PFSK-1 (cell line): ENCODE results near the gene RAB11B.

Experiments used
- FOXP2 ChIP-seq: optimal IDR thresholded peaks from 2 replicates; pipeline ENCODE3; 2011; ENCODE audit warnings: borderline replicate concordance, control low read depth, inconsistent platforms; ENCODE audit not compliant: insufficient read depth; ENCODE audit errors: extremely low read length, extremely low read depth
- POLR2AphosphoS5 ChIP-seq: IDR thresholded peaks from 2 replicates; pipeline ENCODE4 v1.6.1; 2012; ENCODE audit warnings: low read depth, mild to moderate bottlenecking, control low read depth, low read length, moderate library complexity
- SIN3A ChIP-seq: IDR thresholded peaks from 2 replicates; pipeline ENCODE4 v1.6.1; 2012; ENCODE audit warnings: mild to moderate bottlenecking, low read length, moderate library complexity, borderline replicate concordance; ENCODE audit not compliant: insufficient read depth
- TAF1 ChIP-seq: IDR thresholded peaks from 2 replicates; pipeline ENCODE4 v1.6.1; 2012; ENCODE audit warnings: low read length, control low read depth, borderline replicate concordance; ENCODE audit not compliant: insufficient read depth
- TF ChIP-seq, protein P1 (sequence below), 2 experiments: IDR thresholded peaks; 2 replicates each; pipeline versions ENCODE4 v1.6.1 to v1.8.0; 2011 to 2012; ENCODE audit warnings: low read depth in 2 of 2, low read length in 2 of 2, control low read depth in 1 of 2, inconsistent platforms in 1 of 2, mild to moderate bottlenecking in 1 of 2, moderate library complexity in 1 of 2; ENCODE audit not compliant: insufficient read depth in 1 of 2

The RAB11B gene

DNA sequence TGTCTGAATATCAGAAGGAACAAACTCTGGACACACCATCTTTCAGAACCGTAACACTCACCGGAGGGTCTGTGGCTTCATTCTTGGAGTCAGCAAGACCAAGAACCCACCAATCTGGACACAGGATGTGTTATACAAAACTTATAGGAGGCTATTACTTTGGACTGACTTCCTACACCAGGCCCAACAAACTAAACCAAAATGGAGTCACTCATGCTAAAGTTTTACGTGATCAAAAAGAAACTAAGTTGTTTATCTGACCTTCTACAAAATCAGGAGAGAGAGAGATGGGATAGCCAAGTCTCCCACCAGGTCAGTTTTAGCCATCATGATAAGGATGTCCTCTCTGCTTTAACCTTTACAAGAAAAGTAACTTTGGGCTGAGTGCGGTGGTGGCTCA, 3.2 kb upstream of the RAB11B start:
- no peak for TF ChIP-seq SIN3A
- no peak for TF ChIP-seq TAF1
- no peak for TF ChIP-seq POLR2AphosphoS5
- TF ChIP-seq FOXP2, result no peak

DNA sequence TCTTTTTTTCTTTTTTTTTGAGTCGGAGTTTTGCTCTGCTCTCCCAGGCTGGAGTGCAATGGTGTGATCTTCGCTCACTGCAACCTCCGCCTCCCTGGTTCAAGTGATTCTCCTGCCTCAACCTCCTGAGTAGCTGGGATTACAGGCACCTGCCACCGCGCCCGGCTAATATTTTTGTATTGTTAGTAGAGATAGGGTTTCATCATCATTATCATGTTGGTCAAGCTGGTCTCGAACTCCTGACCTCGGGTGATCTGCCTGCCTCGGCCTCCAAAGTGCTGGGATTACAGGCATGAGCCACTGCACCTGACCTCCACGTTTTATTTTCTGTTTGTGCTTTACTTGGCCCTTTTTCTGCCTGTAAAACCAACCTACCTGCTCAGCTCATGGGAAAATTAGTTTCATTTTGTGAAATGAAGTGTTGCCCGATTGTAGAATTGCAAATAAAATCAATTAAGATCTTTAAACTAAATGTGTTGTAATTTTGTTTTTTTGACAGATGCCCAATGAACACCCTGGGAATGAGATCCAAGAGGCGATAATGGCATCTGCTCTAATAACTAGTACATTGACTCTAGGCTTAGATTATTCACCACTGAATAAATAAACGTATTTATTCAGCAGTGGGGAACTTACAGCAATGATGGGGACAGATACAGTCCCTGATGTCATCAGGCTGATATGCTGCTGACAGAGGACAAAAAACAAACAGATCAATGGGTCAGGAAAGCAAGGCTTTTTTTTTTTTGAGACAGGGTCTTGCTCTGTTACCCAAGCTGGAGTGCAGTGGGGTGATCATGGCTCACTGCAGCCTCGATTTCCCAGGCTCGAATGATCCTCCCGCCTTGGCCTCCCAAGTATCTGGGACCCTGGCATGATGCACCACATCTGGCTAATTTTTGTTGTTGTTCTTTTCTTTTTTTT, 2.2 kb upstream of the RAB11B start:
- TF ChIP-seq TAF1 (no peak), SIN3A (no peak), POLR2AphosphoS5 (no peak), FOXP2 (no peak)
- TF ChIP-seq, protein P1, sequence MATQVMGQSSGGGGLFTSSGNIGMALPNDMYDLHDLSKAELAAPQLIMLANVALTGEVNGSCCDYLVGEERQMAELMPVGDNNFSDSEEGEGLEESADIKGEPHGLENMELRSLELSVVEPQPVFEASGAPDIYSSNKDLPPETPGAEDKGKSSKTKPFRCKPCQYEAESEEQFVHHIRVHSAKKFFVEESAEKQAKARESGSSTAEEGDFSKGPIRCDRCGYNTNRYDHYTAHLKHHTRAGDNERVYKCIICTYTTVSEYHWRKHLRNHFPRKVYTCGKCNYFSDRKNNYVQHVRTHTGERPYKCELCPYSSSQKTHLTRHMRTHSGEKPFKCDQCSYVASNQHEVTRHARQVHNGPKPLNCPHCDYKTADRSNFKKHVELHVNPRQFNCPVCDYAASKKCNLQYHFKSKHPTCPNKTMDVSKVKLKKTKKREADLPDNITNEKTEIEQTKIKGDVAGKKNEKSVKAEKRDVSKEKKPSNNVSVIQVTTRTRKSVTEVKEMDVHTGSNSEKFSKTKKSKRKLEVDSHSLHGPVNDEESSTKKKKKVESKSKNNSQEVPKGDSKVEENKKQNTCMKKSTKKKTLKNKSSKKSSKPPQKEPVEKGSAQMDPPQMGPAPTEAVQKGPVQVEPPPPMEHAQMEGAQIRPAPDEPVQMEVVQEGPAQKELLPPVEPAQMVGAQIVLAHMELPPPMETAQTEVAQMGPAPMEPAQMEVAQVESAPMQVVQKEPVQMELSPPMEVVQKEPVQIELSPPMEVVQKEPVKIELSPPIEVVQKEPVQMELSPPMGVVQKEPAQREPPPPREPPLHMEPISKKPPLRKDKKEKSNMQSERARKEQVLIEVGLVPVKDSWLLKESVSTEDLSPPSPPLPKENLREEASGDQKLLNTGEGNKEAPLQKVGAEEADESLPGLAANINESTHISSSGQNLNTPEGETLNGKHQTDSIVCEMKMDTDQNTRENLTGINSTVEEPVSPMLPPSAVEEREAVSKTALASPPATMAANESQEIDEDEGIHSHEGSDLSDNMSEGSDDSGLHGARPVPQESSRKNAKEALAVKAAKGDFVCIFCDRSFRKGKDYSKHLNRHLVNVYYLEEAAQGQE (IDR thresholded peaks at IDR 0.05; ENCODE audit: insufficient read depth in 1 of 2, low read depth in 2 of 2, low read length in 2 of 2), result no peak

DNA sequence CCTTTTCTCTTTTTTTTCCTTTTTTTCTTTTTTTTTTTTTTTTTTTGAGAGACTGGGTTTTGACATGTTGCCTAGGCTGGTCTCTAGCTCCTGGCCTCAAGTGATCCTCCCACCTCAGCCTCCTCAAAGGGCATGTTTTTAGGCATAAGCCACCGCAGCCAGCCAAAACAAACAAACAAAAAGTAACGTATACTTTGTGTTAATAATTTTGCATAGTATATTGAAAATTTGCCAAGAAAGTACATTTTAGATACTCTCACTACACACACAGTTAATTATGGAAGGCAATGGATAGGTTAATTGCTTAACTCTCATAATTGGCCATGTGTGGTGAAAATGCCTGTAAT, 1.6 kb upstream of the RAB11B start:
- TF ChIP-seq POLR2AphosphoS5 (no peak), SIN3A (no peak), FOXP2 (no peak), TAF1 (no peak)
- TF ChIP-seq, protein P1 (IDR thresholded peaks at IDR 0.05; ENCODE audit: insufficient read depth in 1 of 2, low read depth in 2 of 2, low read length in 2 of 2), result no peak

DNA sequence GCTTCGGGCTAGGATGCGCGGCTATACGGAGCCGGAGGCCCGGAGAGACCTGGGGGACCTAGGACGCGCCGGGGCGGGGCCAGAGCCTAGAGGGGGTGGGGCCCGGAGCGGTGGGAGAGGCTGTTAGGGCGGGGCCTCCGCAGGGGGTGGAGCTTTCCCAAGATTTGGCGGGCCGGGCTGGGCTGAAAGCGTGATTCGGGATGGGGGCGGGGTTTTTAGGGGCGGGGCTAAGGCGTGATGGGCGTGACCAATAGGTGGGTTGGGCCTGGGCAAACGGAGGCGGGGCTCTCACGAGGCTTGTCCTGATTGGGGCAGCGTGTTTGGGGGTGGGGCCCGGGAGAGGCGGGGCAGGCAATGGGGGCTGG, 439 bp downstream of the RAB11B start:
- TF ChIP-seq SIN3A (no peak), POLR2AphosphoS5 (0 out of 2 replicates have a peak, but pooled peaks have one; percentile 15)

DNA sequence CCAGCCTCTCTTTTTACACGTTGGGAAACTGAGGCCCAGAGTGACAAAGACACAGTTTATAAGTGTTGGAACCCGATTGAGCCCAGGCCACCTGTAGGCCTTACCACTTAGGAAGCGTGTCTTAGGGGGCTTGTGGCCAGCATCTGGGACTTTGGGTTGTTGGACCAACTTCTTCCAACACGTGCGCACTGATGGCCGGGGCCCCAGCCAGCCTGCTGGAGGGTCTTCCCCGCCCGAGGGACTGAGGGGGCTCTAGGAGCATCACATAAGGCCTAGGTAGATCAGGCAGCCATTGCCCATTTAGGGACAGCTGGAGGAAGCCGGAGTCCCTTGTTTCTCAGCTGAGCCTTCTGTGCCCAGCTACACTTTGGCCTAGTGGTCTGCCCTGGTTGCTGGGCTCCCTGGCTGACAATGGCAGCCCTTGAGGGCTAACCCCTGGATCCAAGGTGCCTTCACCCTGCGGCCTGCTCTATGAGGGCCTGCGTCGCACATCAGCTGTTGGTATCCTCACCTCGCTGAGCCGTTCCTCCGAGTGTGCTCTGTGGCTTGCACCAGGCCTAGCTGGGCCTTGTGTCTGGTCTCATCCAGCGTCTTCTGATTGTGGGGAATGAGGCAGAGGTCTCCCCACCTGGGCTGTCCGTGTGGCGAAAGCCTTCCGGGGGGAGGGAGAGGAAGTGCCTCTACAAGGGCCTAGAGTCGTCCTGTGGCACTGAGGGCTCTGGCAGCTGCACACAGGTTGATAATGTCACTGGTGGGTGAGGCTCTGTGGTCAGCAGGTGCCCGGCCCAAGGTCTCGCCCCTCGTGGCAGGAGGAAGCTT, 1.2 kb downstream of the RAB11B start:
- TF ChIP-seq SIN3A (no peak), FOXP2 (no peak), POLR2AphosphoS5 (no peak), TAF1 (no peak)
- TF ChIP-seq, protein P1 (IDR thresholded peaks at IDR 0.05; ENCODE audit: insufficient read depth in 1 of 2, low read depth in 2 of 2, low read length in 2 of 2), result no peak

DNA sequence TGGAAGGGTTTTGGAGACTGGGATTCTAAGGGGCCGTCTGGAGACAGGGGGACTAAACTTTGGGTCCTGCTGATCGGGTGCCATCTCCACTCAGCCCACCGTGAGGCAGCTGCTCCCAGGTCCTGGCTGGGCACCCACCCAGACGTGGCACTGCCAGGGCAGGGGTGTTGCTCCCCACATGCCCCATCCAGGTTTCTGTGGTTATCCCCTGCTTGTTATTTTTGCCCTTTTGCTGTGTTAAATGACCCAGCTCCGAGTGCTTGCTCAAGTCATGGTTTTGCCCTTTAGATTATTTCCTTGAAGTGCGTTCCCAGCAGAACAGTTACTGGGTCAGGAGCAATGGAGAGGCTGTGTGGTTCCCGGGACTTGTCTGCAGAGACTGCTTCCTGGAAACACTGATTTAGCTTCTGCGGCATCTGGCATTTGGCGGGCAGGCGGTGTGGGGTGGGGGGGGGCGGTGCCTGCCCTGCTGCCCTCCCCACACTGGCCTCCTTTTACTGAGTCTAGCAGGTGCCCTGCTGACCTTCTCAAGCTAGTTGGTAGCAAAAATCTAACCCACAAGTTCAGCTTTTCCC, 1.9 kb downstream of the RAB11B start:
- no peak for TF ChIP-seq FOXP2
- TF ChIP-seq POLR2AphosphoS5, result no peak
- TF ChIP-seq SIN3A, result no peak
- TF ChIP-seq, protein P1 (IDR thresholded peaks at IDR 0.05; ENCODE audit: insufficient read depth in 1 of 2, low read depth in 2 of 2, low read length in 2 of 2), result no peak
- TF ChIP-seq TAF1, result no peak
